ENCODE measurements around the gene MISFA. TPM values are rescaled to one million over a fixed set of nuclear protein-coding genes. Genes with fewer than 3 reads are reported as not detected.

MISFA gene
- polyA plus RNA-seq, 1 donor (not counting 4 experiments of a cell fraction or from before 2014, with no cell fraction given), result 0.63 TPM

GRCh38 chr11:18624161-18624560, 24.6 kb downstream of the MISFA start:
- Histone ChIP-seq H3K9ac (ENCODE audit: control insufficient read depth, extremely low read depth, insufficient read depth, low read length) (no peak overlapping the region), H3K27ac (ENCODE audit: control insufficient read depth, insufficient read depth, low read length) (no peak overlapping the region), H3K4me1 (ENCODE audit: control insufficient read depth, extremely low read depth, insufficient read depth, low read length) (no peaks in the 10 kb centered on the region), H3K79me2 (ENCODE audit: control insufficient read depth, insufficient read depth, low read length) (peaks cover 91% of the 10 kb centered on the region), H3K4me2 (ENCODE audit: control insufficient read depth, extremely low read depth, insufficient read depth, low read depth, low read length) (no peak overlapping the region), H3K36me3 (ENCODE audit: control insufficient read depth in 2 of 2, extremely low read depth in 1 of 2, insufficient read depth in 2 of 2, low read length in 2 of 2) (no peaks in the 10 kb centered on the region), H3K27me3 (ENCODE audit: control insufficient read depth, extremely low read depth, insufficient read depth, low read length) (no peaks in the 10 kb centered on the region), H4K20me1 (ENCODE audit: control insufficient read depth, extremely low read depth, insufficient read depth, low read length) (no peaks in the 10 kb centered on the region), H3K9me3 (ENCODE audit: control insufficient read depth, low read depth, low read length) (no peaks in the 10 kb centered on the region), H3K4me3 (ENCODE audit: control insufficient read depth in 2 of 3, extremely low read depth in 1 of 3, insufficient read depth in 2 of 3, low read depth in 1 of 3, low read length in 3 of 3) (no peak overlapping the region), H2AFZ (ENCODE audit: control insufficient read depth, low read length) (no peak overlapping the region), H3K9me1 (ENCODE audit: control insufficient read depth, extremely low read depth, insufficient read depth, low read length) (no peaks in the 10 kb centered on the region)
- FAIRE-seq (no peak), DNase-seq (ENCODE audit: low read depth, low spot score) (no peak)
- dilution Hi-C loops (cut with MboI; ENCODE audit: extremely low pct_ligation_motif_present, low sequenced_read_pairs), result no loop called here
- TF ChIP-seq, protein P1, sequence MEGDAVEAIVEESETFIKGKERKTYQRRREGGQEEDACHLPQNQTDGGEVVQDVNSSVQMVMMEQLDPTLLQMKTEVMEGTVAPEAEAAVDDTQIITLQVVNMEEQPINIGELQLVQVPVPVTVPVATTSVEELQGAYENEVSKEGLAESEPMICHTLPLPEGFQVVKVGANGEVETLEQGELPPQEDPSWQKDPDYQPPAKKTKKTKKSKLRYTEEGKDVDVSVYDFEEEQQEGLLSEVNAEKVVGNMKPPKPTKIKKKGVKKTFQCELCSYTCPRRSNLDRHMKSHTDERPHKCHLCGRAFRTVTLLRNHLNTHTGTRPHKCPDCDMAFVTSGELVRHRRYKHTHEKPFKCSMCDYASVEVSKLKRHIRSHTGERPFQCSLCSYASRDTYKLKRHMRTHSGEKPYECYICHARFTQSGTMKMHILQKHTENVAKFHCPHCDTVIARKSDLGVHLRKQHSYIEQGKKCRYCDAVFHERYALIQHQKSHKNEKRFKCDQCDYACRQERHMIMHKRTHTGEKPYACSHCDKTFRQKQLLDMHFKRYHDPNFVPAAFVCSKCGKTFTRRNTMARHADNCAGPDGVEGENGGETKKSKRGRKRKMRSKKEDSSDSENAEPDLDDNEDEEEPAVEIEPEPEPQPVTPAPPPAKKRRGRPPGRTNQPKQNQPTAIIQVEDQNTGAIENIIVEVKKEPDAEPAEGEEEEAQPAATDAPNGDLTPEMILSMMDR (optimal IDR thresholded peaks at IDR 0.05 in 1 of 3, IDR thresholded peaks at IDR 0.05 in 1 of 3, conservative IDR thresholded peaks at IDR 0.05 in 1 of 3; ENCODE audit: extremely low read depth in 1 of 3, insufficient read depth in 2 of 3, low read length in 3 of 3), result no peak
- no peak for TF ChIP-seq EZH2 (IDR thresholded peaks at IDR 0.05; ENCODE audit: low read length)

- FAIRE-seq (no peak), DNase-seq (ENCODE audit: low read depth, low spot score) (no peak)
- Histone ChIP-seq H3K27ac (ENCODE audit: control insufficient read depth, insufficient read depth, low read length) (no peak overlapping the region), H3K9ac (ENCODE audit: control insufficient read depth, extremely low read depth, insufficient read depth, low read length) (peak overlapping the region; percentile 95), H3K79me2 (ENCODE audit: control insufficient read depth, insufficient read depth, low read length) (peaks cover 60% of the 10 kb centered on the region), H3K9me3 (ENCODE audit: control insufficient read depth, low read depth, low read length) (no peaks in the 10 kb centered on the region), H3K4me1 (ENCODE audit: control insufficient read depth, extremely low read depth, insufficient read depth, low read length) (peaks cover 7% of the 10 kb centered on the region), H3K9me1 (ENCODE audit: control insufficient read depth, extremely low read depth, insufficient read depth, low read length) (no peaks in the 10 kb centered on the region), H3K4me3 (ENCODE audit: control insufficient read depth in 2 of 3, extremely low read depth in 1 of 3, insufficient read depth in 2 of 3, low read depth in 1 of 3, low read length in 3 of 3) (peak overlapping the region; percentile 85 to 94 (median 90)), H3K36me3 (ENCODE audit: control insufficient read depth in 2 of 2, extremely low read depth in 1 of 2, insufficient read depth in 2 of 2, low read length in 2 of 2) (no peaks in the 10 kb centered on the region), H3K4me2 (ENCODE audit: control insufficient read depth, extremely low read depth, insufficient read depth, low read depth, low read length) (peak overlapping the region; percentile 96), H3K27me3 (ENCODE audit: control insufficient read depth, extremely low read depth, insufficient read depth, low read length) (no peaks in the 10 kb centered on the region), H2AFZ (ENCODE audit: control insufficient read depth, low read length) (no peak overlapping the region), H4K20me1 (ENCODE audit: control insufficient read depth, extremely low read depth, insufficient read depth, low read length) (no peaks in the 10 kb centered on the region)
- dilution Hi-C loops (cut with MboI; ENCODE audit: extremely low pct_ligation_motif_present, low sequenced_read_pairs), result no loop called here
- TF ChIP-seq EZH2 (IDR thresholded peaks at IDR 0.05; ENCODE audit: low read length), result no peak
- TF ChIP-seq, protein P1 (optimal IDR thresholded peaks at IDR 0.05 in 1 of 3, IDR thresholded peaks at IDR 0.05 in 1 of 3, conservative IDR thresholded peaks at IDR 0.05 in 1 of 3; ENCODE audit: extremely low read depth in 1 of 3, insufficient read depth in 2 of 3, low read length in 3 of 3), result no peak
Measured at GRCh38 chr11:18632841-18633240, 33.3 kb downstream of the MISFA start.
